GM12872 (cell line): ENCODE measurements around the gene WDR90.

Experiments used
- CTCF ChIP-seq: IDR thresholded peaks from 3 replicates; pipeline ENCODE4 v1.5.1; 2011; ENCODE audit warnings: low read depth, mild to moderate bottlenecking, low read length, moderate library complexity; ENCODE audit not compliant: insufficient read depth

WDR90 gene

GRCh38 chr16:715477-716199 is 66.5 kb downstream of the WDR90 start:
- peak; percentile 17; the same call in 1 of the 3 replicates for TF ChIP-seq CTCF

GRCh38 chr16:716200-716568 is 67.0 kb downstream of the WDR90 start:
- no peak for TF ChIP-seq CTCF

- no peak for TF ChIP-seq CTCF
Observed at GRCh38 chr16:716768-717325, 67.7 kb downstream of the WDR90 start.
